Natural killer cell (primary cell): ENCODE results near the gene ARNT2. TPM values are rescaled to one million over a fixed set of nuclear protein-coding genes. Genes with fewer than 3 reads are reported as not detected.
A peak's percentile ranks its signal among the peaks of the same experiment; 100 is the strongest.

Source experiments
- ATAC-seq, 3 donors: fragments of 150-1000 bp in 2 of 3; fragments of 200-7000 bp in 1 of 3; cut with Tn5 transposase; 1 replicate in 1 of 3; 2 replicates in 2 of 3; pipeline ENCODE4 v1.10.0; 2021; ENCODE audit warnings: mild to moderate bottlenecking in 2 of 3, moderate library complexity in 2 of 3
- DNase-seq, 2 donors: peaks; one replicate each; pipeline versions ENCODE4 v3.0.0 to v3.0.0-alpha.2; 2013 to 2021; ENCODE audit warnings: mixed read lengths in 1 of 2
- H3K27ac ChIP-seq: one replicate; pipeline ENCODE4 v1.5.1; 2013; ENCODE audit warnings: mild to moderate bottlenecking, low read length
- H3K27me3 ChIP-seq: one replicate; pipeline ENCODE4 v1.6.1; 2013; ENCODE audit warnings: low read length; ENCODE audit not compliant: control insufficient read depth, insufficient read depth
- H3K36me3 ChIP-seq: one replicate; pipeline ENCODE4 v1.6.1; 2013; ENCODE audit warnings: low read length; ENCODE audit not compliant: control insufficient read depth, insufficient read depth
- H3K4me1 ChIP-seq: one replicate; pipeline ENCODE4 v1.6.1; 2013; ENCODE audit warnings: low read length; ENCODE audit not compliant: control insufficient read depth, insufficient read depth
- H3K4me3 ChIP-seq: one replicate; pipeline ENCODE4 v1.5.1; 2013; ENCODE audit warnings: low read length
- H3K9me3 ChIP-seq: one replicate; pipeline ENCODE4 v1.6.1; 2013; ENCODE audit warnings: low read length; ENCODE audit not compliant: control insufficient read depth, insufficient read depth
- H3K27ac Mint-ChIP-seq, 2 donors: one replicate each; pipeline ENCODE4 v1.8.0; 2022; ENCODE audit warnings: mild to moderate bottlenecking in 2 of 2, mixed read lengths in 2 of 2, moderate library complexity in 1 of 2
- H3K27me3 Mint-ChIP-seq, 2 donors: one replicate each; pipeline ENCODE4 v1.8.0; 2022; ENCODE audit warnings: low read depth in 2 of 2, mixed read lengths in 2 of 2
- H3K36me3 Mint-ChIP-seq: one replicate; pipeline ENCODE4 v1.8.0; 2022; ENCODE audit warnings: mixed read lengths
- H3K4me1 Mint-ChIP-seq, 2 donors: one replicate each; pipeline ENCODE4 v1.8.0; 2022; ENCODE audit warnings: mixed read lengths in 2 of 2
- H3K4me3 Mint-ChIP-seq: one replicate; pipeline ENCODE4 v1.8.0; 2022; ENCODE audit warnings: mild to moderate bottlenecking, moderate library complexity, mixed read lengths
- H3K9me3 Mint-ChIP-seq, 2 donors: one replicate each; pipeline ENCODE4 v1.8.0; 2022; ENCODE audit warnings: mixed read lengths in 2 of 2
- WGBS: methylation state at CpG from one replicate; pipeline ENCODE4 v1.1.7; 2013; ENCODE audit warnings: missing lambda C conversion rate; ENCODE audit not compliant: insufficient coverage; 5-methylcytosine and 5-hydroxymethylcytosine counted together
- intact Hi-C: fragments of 100-400 bp; cut with micrococcal nuclease; formaldehyde crosslinking; loops from one replicate; pipeline ENCODE4 v1.14.2; 2022
- total RNA-seq, 4 donors: library from RNA; stranded (reverse); fragments of 120-200 nt in 1 of 4; gene quantifications; one replicate each; pipeline versions ENCODE4 v1.2.3 to v1.2.4, GENCODE V29; 2013 to 2022
- TF ChIP-seq, protein P1 (sequence below): fragments of 200-600 bp; IDR thresholded peaks from one replicate; pipeline ENCODE4 v1.8.0; 2022; ENCODE audit warnings: antibody characterized with exemption

Gene ARNT2
- total RNA-seq, 3 donors from 2014 or later (not counting 1 experiment from before 2014, with no cell fraction given) = not detected

DNA sequence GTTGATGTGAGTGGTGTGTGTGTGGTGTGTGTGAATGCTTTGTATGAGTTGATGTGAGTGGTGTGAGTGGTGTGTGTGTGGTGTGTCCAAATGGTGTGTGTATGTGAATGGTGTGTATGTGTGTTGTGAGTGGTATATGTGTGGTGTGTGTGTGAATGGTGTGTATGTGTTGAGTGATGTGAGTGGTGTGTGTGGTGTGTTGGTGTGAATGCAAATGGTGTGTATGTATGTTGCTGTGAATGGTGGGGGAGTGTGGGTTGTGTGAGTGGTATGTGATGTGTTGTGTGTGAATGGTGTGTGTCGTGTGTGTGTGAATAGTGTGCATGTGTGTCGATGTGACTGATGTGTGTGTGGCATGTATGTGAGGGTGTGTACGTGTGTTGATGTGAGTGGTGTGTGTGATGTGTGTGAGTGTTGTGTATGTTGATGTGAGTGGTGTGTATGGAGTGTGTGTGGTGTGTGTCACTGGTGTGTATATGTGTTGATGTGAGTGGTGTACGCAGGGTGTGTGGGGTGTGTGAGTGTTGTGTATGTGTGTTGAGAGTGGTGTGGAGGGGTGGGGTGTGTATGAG lies 40.6 kb downstream of the ARNT2 start:
- Mint-ChIP-seq H3K27me3 (peaks cover 3 to 12% of the 10 kb centered on the region in 2 donors), H3K9me3 (no peaks in the 10 kb centered on the region), H3K4me3 (no peak overlapping the region), H3K27ac (no peak overlapping the region), H3K36me3 (no peaks in the 10 kb centered on the region), H3K4me1 (no peaks in the 10 kb centered on the region)
- no peak overlapping the region for H3K4me3 ChIP-seq
- no peaks in the 10 kb centered on the region for H3K4me1 ChIP-seq
- no peaks in the 10 kb centered on the region for H3K27me3 ChIP-seq
- 98% methylated on average over 4 of the region's 4 CpGs for WGBS
- H3K9me3 ChIP-seq = no peaks in the 10 kb centered on the region
- DNase-seq (no peak), ATAC-seq (peak in 1 of 3 donors; percentile 54)
- intact Hi-C loops = no loop called here
- H3K27ac ChIP-seq = no peak overlapping the region
- TF ChIP-seq, protein P1, sequence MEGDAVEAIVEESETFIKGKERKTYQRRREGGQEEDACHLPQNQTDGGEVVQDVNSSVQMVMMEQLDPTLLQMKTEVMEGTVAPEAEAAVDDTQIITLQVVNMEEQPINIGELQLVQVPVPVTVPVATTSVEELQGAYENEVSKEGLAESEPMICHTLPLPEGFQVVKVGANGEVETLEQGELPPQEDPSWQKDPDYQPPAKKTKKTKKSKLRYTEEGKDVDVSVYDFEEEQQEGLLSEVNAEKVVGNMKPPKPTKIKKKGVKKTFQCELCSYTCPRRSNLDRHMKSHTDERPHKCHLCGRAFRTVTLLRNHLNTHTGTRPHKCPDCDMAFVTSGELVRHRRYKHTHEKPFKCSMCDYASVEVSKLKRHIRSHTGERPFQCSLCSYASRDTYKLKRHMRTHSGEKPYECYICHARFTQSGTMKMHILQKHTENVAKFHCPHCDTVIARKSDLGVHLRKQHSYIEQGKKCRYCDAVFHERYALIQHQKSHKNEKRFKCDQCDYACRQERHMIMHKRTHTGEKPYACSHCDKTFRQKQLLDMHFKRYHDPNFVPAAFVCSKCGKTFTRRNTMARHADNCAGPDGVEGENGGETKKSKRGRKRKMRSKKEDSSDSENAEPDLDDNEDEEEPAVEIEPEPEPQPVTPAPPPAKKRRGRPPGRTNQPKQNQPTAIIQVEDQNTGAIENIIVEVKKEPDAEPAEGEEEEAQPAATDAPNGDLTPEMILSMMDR = no peak
- H3K36me3 ChIP-seq = no peaks in the 10 kb centered on the region

GRCh38 chr15:80445300-80446041 lies 41.3 kb downstream of the ARNT2 start:
- Histone ChIP-seq H3K27me3 (no peaks in the 10 kb centered on the region), H3K36me3 (no peaks in the 10 kb centered on the region), H3K9me3 (no peaks in the 10 kb centered on the region), H3K4me1 (no peaks in the 10 kb centered on the region), H3K27ac (no peak overlapping the region), H3K4me3 (no peak overlapping the region)
- 89% methylated on average over 13 of the region's 13 CpGs for WGBS
- Mint-ChIP-seq H3K9me3 (no peaks in the 10 kb centered on the region), H3K4me1 (no peaks in the 10 kb centered on the region), H3K4me3 (no peak overlapping the region), H3K27ac (no peak overlapping the region), H3K36me3 (no peaks in the 10 kb centered on the region), H3K27me3 (peaks cover 3 to 9% of the 10 kb centered on the region in 2 donors)
- TF ChIP-seq, protein P1 = no peak
- intact Hi-C loops = no loop called here
- DNase-seq (no peak), ATAC-seq (no peak)

GRCh38 chr15:80447077-80447476 lies 42.9 kb downstream of the ARNT2 start:
- TF ChIP-seq, protein P1 = no peak
- H3K9me3 Mint-ChIP-seq = no peaks in the 10 kb centered on the region
- H3K27me3 ChIP-seq = no peaks in the 10 kb centered on the region
- DNase-seq (no peak), ATAC-seq (no peak)
- H3K9me3 ChIP-seq = no peaks in the 10 kb centered on the region
- no peak overlapping the region for H3K4me3 Mint-ChIP-seq
- no peaks in the 10 kb centered on the region for H3K36me3 ChIP-seq
- H3K36me3 Mint-ChIP-seq = no peaks in the 10 kb centered on the region
- H3K27ac Mint-ChIP-seq = no peak overlapping the region
- no peak overlapping the region for H3K27ac ChIP-seq
- H3K4me3 ChIP-seq = no peak overlapping the region
- intact Hi-C loops = no loop called here
- H3K4me1 ChIP-seq = no peaks in the 10 kb centered on the region
- H3K4me1 Mint-ChIP-seq = no peaks in the 10 kb centered on the region
- H3K27me3 Mint-ChIP-seq = peaks cover 0 to 7% of the 10 kb centered on the region in 2 donors
